Central memory CD8-positive, alpha-beta T cell (primary cell): Measurements from ENCODE around the gene CNFN.

Source experiments
- ATAC-seq: fragments of 150-1000 bp; cut with Tn5 transposase; replicated peaks from 2 replicates; pipeline ENCODE4 v1.10.0; 2022; ENCODE audit warnings: mild to moderate bottlenecking, moderate FRiP score, moderate number of reproducible peaks; ENCODE audit not compliant: poor library complexity, severe bottlenecking; ENCODE audit errors: extremely low read depth
- DNase-seq, 2 donors: peaks; one replicate each; pipeline ENCODE4 v3.0.0; 2021; ENCODE audit warnings: low spot score in 2 of 2
- H3K27ac Mint-ChIP-seq: one replicate; pipeline ENCODE4 v1.8.0; 2022; ENCODE audit warnings: low read depth, mild to moderate bottlenecking, moderate library complexity, mixed read lengths
- H3K27me3 Mint-ChIP-seq: one replicate; pipeline ENCODE4 v1.8.0; 2022; ENCODE audit warnings: mixed read lengths
- H3K36me3 Mint-ChIP-seq: one replicate; pipeline ENCODE4 v1.8.0; 2022; ENCODE audit warnings: mild to moderate bottlenecking, moderate library complexity, mixed read lengths; ENCODE audit not compliant: insufficient read depth
- H3K4me1 Mint-ChIP-seq: one replicate; pipeline ENCODE4 v1.8.0; 2022; ENCODE audit warnings: mixed read lengths
- H3K4me3 Mint-ChIP-seq: one replicate; pipeline ENCODE4 v1.8.0; 2022; ENCODE audit warnings: mild to moderate bottlenecking, moderate library complexity, mixed read lengths
- H3K9me3 Mint-ChIP-seq: one replicate; pipeline ENCODE4 v1.8.0; 2022; ENCODE audit warnings: mixed read lengths

The CNFN gene

GRCh38 chr19:42389899-42390298, at the start of gene CNFN:
Gene CNFN, minus strand, starts transcription at chr19:42390297. Its CDS starts 1,260 bp downstream, at chr19:42389037.
- ATAC-seq: no peak
- no peak within 1 kb of the TSS for H3K4me3 Mint-ChIP-seq
- peaks cover 43% of the 10 kb centered on the region for H3K27me3 Mint-ChIP-seq
- DNase-seq: no peak
- H3K9me3 Mint-ChIP-seq: no peaks in the 10 kb centered on the region
- peaks cover 11% of the 10 kb centered on the region for H3K4me1 Mint-ChIP-seq
- H3K27ac Mint-ChIP-seq: no peak within 1 kb of the TSS
- peaks cover 2% of the 10 kb centered on the region for H3K36me3 Mint-ChIP-seq

- H3K27ac Mint-ChIP-seq: no peak overlapping the region
- no peaks in the 10 kb centered on the region for H3K9me3 Mint-ChIP-seq
- H3K4me3 Mint-ChIP-seq: no peak overlapping the region
- no peaks in the 10 kb centered on the region for H3K36me3 Mint-ChIP-seq
- H3K27me3 Mint-ChIP-seq: no peaks in the 10 kb centered on the region
- DNase-seq: no peak
- no peak for ATAC-seq
- H3K4me1 Mint-ChIP-seq: peaks cover 14% of the 10 kb centered on the region
Measured at GRCh38 chr19:42436006-42436405, 45.9 kb upstream of the CNFN start.

DNA sequence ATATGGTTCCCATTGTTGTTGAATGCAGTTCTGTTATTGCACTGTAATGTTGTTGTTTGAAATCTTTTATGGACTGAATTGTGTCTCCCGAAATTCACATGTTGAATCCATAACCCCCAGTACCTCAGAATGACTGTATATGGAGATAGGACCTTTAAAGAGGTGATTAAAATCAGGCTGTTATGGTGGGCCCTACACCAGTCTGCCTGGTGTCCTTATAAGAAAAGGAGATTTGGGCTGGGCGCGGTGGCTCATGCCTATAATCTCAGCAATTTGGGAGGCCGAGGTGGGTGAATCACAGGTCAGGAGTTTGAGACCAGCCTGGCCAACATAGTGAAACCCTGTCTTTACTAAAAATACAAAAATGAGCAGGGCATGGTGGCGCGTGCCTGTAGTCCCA, 45.2 kb upstream of the CNFN start:
- Mint-ChIP-seq H3K4me1 (peaks cover 7% of the 10 kb centered on the region), H3K27me3 (no peaks in the 10 kb centered on the region), H3K4me3 (no peak overlapping the region), H3K9me3 (no peaks in the 10 kb centered on the region), H3K36me3 (no peaks in the 10 kb centered on the region), H3K27ac (no peak overlapping the region)
- no peak for ATAC-seq
- DNase-seq: no peak

GRCh38 chr19:42433503-42434260, 43.6 kb upstream of the CNFN start:
- ATAC-seq (no peak), DNase-seq (peak; percentile 33 to 38)
- Mint-ChIP-seq H3K4me3 (no peak overlapping the region), H3K36me3 (no peaks in the 10 kb centered on the region), H3K9me3 (no peaks in the 10 kb centered on the region), H3K27me3 (no peaks in the 10 kb centered on the region), H3K27ac (no peak overlapping the region), H3K4me1 (peaks cover 7% of the 10 kb centered on the region)

DNA sequence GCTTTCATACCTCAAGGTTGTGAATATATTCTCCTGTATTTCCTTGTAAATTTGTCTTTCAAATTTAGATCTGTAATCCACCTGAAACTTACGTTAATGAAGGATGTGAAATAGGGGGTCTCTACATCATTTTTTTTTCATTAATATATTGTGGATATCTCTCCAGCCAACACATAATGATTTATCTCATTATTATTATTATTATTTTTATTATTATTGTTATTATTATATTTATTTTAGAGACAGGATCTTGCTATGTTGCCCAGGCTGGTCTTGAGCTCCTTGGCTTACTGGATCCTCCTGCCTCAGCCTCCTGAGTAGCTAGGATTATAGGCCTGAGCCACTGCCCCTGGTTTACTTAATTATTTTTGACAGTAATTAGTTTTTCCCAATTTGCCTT, 41.4 kb upstream of the CNFN start:
- Mint-ChIP-seq H3K4me3 (no peak overlapping the region), H3K4me1 (no peaks in the 10 kb centered on the region), H3K27me3 (no peaks in the 10 kb centered on the region), H3K36me3 (no peaks in the 10 kb centered on the region), H3K27ac (no peak overlapping the region), H3K9me3 (no peaks in the 10 kb centered on the region)
- ATAC-seq: no peak
- no peak for DNase-seq

DNA sequence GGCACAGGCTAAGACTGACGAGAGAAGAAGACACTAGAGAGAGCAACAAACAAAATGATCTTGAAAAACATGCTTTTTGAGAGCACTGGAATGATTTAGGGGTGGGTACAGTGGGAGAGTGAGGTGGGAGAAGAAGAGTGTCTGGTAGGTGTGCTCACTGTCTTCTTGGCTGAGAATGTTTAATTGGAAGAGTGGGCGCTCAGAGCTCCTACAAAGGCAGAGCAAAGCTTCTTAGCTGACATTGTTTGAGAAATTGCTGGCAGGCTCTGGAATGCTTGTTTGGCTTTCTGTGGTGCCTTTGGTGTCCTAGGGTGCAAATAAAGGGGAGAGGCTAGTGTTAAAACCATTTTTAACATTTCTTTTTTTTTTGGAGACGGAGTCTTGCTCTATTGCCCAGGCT, 38.6 kb upstream of the CNFN start:
- no peak overlapping the region for H3K4me3 Mint-ChIP-seq
- ATAC-seq (no peak), DNase-seq (no peak)
- H3K36me3 Mint-ChIP-seq: no peaks in the 10 kb centered on the region
- H3K9me3 Mint-ChIP-seq: no peaks in the 10 kb centered on the region
- peaks cover 9% of the 10 kb centered on the region for H3K4me1 Mint-ChIP-seq
- no peak overlapping the region for H3K27ac Mint-ChIP-seq
- no peaks in the 10 kb centered on the region for H3K27me3 Mint-ChIP-seq

- no peak for ATAC-seq
- Mint-ChIP-seq H3K4me3 (no peak within 1 kb of the TSS), H3K4me1 (peaks cover 22% of the 10 kb centered on the region), H3K36me3 (peaks cover 3% of the 10 kb centered on the region), H3K9me3 (no peaks in the 10 kb centered on the region), H3K27ac (no peak within 1 kb of the TSS), H3K27me3 (no peaks in the 10 kb centered on the region)
- DNase-seq: no peak
Measured at GRCh38 chr19:42427313-42427712, 37.2 kb upstream of the CNFN start, which contains the start of gene LIPE. Gene LIPE, minus strand, starts transcription at chr19:42427388. Its CDS starts 239 bp downstream, at chr19:42427149.

DNA sequence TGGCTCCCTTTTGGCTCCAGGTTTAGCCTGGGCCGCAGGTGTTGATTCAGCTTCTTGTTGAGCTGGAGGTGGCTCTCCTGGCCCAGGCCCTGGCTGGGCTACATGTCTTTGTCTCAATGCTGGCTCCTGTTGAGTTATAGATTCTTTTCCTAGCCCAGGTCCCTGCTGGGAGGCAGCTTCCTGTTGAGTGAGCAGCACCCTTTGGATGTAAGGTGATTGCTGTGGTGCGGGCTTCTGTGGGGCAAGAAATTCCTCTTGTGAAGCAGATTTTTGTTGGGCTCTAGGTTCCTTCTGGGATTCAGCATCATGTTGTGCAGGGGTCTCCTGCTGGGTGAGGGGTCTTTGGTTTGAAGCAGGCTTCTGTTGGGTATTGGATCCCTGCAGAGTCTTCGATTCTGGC, 36.5 kb upstream of the CNFN start:
- H3K36me3 Mint-ChIP-seq: peaks cover 3% of the 10 kb centered on the region
- H3K4me3 Mint-ChIP-seq: no peak overlapping the region
- H3K4me1 Mint-ChIP-seq: peaks cover 28% of the 10 kb centered on the region
- no peaks in the 10 kb centered on the region for H3K9me3 Mint-ChIP-seq
- DNase-seq (no peak), ATAC-seq (no peak)
- no peaks in the 10 kb centered on the region for H3K27me3 Mint-ChIP-seq
- no peak overlapping the region for H3K27ac Mint-ChIP-seq

DNA sequence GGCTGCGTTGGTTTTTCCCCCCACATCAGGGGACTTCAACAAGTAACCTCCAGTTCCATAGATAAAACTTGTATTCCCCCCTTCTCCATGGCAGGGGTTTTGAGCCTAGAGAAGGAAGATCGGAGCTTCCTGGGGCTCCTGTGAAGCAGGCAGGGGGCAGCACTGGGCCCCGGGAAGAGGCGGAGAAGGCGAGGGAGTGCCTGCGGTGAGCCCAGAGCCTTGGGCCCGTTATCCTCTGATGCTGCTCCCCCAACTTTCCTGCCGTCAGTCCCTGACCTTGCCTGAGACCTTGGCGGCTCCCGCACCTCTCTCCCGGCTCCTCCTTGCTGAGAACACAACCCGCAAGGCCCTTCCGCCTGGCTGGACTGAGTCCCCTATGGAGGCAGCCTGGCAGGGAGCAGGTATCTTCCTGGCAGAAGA, 34.6 kb upstream of the CNFN start:
- no peaks in the 10 kb centered on the region for H3K9me3 Mint-ChIP-seq
- peak overlapping the region; percentile 16 for H3K27ac Mint-ChIP-seq

DNA sequence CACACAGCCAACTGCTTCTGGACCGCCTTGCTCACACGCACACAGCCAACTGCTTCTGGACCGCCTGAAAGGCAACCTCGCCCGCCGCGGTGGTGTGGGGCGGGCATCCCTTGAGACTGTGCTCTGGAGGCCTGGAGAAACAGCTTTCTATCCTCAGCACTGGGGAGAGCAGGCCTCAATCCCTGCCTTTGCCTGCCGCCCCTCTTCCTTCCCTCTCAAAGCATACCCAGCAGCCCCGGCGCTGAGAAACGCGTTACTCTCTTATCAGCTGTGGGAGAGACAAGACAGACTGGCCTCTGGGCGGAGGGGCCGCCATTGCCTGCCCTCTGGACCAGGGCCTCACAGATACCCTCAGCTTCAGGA, 34.2 kb upstream of the CNFN start:
- peaks cover 46% of the 10 kb centered on the region for H3K4me1 Mint-ChIP-seq
- peak overlapping the region; percentile 97 for H3K4me3 Mint-ChIP-seq
- H3K36me3 Mint-ChIP-seq: peaks cover 3% of the 10 kb centered on the region
- peak overlapping the region; percentile 16 for H3K27ac Mint-ChIP-seq
- no peak for DNase-seq
- H3K9me3 Mint-ChIP-seq: no peaks in the 10 kb centered on the region
- no peak for ATAC-seq
- H3K27me3 Mint-ChIP-seq: no peaks in the 10 kb centered on the region

More for the DNA sequence above, 34.6 kb upstream of the CNFN start:
- DNase-seq (no peak), ATAC-seq (no peak)
- Mint-ChIP-seq H3K36me3 (peaks cover 3% of the 10 kb centered on the region), H3K27me3 (no peaks in the 10 kb centered on the region), H3K4me1 (peaks cover 46% of the 10 kb centered on the region), H3K4me3 (peak overlapping the region; percentile 97)

DNA sequence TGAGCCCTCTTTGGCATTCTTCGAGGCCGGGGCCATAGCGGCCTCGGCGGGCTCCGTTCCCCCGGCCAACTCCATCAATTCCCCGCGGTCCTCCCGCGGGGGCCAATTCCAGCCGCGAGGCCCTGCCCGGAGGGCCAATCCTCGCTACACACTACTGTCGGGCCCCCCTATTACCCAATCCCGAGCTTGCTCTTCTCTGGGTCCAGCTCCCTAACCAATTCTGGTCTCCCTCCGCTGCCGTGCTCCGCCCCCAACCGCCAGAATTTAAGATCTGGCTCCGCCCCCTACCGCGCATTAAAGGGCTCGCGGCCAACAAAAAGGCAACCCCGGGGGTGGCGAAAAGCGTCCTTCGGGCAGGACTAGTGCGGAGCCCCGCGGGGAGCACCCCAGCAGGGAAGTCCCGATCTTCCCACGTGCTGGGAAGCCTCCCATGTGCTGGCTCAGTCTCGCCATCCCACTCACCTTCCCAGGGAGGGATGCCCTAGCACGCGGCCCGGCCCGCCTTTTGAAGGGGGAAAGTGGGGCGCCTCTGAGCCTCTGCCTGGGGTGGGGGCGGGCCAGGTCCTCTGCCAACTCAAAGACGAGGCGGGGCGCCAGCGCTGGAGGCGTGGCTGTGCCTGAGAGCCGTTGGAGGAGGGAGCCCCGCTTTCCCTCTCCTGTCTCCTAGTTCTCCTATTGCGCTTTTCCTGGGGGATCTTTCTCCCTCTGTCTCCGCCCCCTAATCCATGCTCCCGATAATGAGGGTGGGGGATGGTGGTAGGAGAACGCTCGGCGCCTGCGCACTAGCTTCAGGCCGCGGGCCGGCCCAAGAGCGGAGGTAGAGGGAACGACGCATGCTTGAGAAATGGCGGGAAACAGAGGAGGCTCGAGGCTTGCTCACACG, 33.6 kb upstream of the CNFN start:
- DNase-seq (peak; percentile 87), ATAC-seq (peak; percentile 91)
- peak overlapping the region; percentile 97 for H3K4me3 Mint-ChIP-seq
- H3K9me3 Mint-ChIP-seq: no peaks in the 10 kb centered on the region
- H3K27ac Mint-ChIP-seq: peak overlapping the region; percentile 89
- peaks cover 46% of the 10 kb centered on the region for H3K4me1 Mint-ChIP-seq
- no peaks in the 10 kb centered on the region for H3K27me3 Mint-ChIP-seq
- peaks cover 3% of the 10 kb centered on the region for H3K36me3 Mint-ChIP-seq

- Mint-ChIP-seq H3K4me3 (peak overlapping the region; percentile 97), H3K27ac (peak overlapping the region; percentile 89), H3K27me3 (no peaks in the 10 kb centered on the region), H3K4me1 (peaks cover 46% of the 10 kb centered on the region), H3K36me3 (peaks cover 5% of the 10 kb centered on the region), H3K9me3 (no peaks in the 10 kb centered on the region)
- ATAC-seq: peak; percentile 68
- peak; percentile 40 to 57 for DNase-seq
Measured at GRCh38 chr19:42422901-42423461, 32.9 kb upstream of the CNFN start.
